HG02840 (cell line): ENCODE measurements around the gene NDUFAF8.
A peak's percentile ranks its signal among the peaks of the same experiment; 100 is the strongest.

Experiments used
- ATAC-seq: cut with Tn5 transposase; IDR thresholded peaks from one replicate; pipeline ENCODE4 v1.9.1; 2021; ENCODE audit warnings: mild to moderate bottlenecking, moderate library complexity, moderate number of reproducible peaks; ENCODE audit not compliant: unreplicated experiment, low FRiP score

The NDUFAF8 gene

GRCh38 chr17:81237591-81238489 lies 1.3 kb upstream of the NDUFAF8 start:
- ATAC-seq, result no peak

- peak; percentile 3 for ATAC-seq
Measured at GRCh38 chr17:81238490-81238814, 666 bp upstream of the NDUFAF8 start.

GRCh38 chr17:81239714-81240555 lies 817 bp downstream of the NDUFAF8 start:
- no peak for ATAC-seq

- ATAC-seq, result no peak
Measured at GRCh38 chr17:81240761-81241160, 1.6 kb downstream of the NDUFAF8 start.

GRCh38 chr17:81241203-81241602 lies 2.1 kb downstream of the NDUFAF8 start:
- ATAC-seq, result no peak

- ATAC-seq, result no peak
Measured at GRCh38 chr17:81241648-81242420, 2.7 kb downstream of the NDUFAF8 start.

- ATAC-seq, result no peak
Measured at GRCh38 chr17:81242421-81243332, 3.6 kb downstream of the NDUFAF8 start.

- ATAC-seq, result no peak
Measured at GRCh38 chr17:81243333-81243664, 4.2 kb downstream of the NDUFAF8 start.

GRCh38 chr17:81244358-81245023 lies 5.4 kb downstream of the NDUFAF8 start:
- no peak for ATAC-seq

GRCh38 chr17:81245024-81245664 lies 6.0 kb downstream of the NDUFAF8 start:
- ATAC-seq, result no peak

GRCh38 chr17:81245665-81246342 lies 6.7 kb downstream of the NDUFAF8 start:
- ATAC-seq, result no peak

- ATAC-seq, result no peak
Measured at GRCh38 chr17:81246343-81246670, 7.2 kb downstream of the NDUFAF8 start.

- ATAC-seq, result no peak
Measured at GRCh38 chr17:81246679-81247338, 7.7 kb downstream of the NDUFAF8 start.

GRCh38 chr17:81247339-81247990 lies 8.3 kb downstream of the NDUFAF8 start:
- no peak for ATAC-seq

GRCh38 chr17:81248649-81249048 lies 9.5 kb downstream of the NDUFAF8 start:
- ATAC-seq, result no peak

GRCh38 chr17:81249223-81250040 lies 10.3 kb downstream of the NDUFAF8 start:
- no peak for ATAC-seq
